CD4-positive, alpha-beta T cell treated with Interferon gamma for 1 hour (primary cell): ENCODE measurements around the gene CDCA7L.

ENCODE experiments used
- DNase-seq: peaks from one replicate; pipeline ENCODE4 v3.0.0-alpha.2; 2020

Gene CDCA7L, protein sequence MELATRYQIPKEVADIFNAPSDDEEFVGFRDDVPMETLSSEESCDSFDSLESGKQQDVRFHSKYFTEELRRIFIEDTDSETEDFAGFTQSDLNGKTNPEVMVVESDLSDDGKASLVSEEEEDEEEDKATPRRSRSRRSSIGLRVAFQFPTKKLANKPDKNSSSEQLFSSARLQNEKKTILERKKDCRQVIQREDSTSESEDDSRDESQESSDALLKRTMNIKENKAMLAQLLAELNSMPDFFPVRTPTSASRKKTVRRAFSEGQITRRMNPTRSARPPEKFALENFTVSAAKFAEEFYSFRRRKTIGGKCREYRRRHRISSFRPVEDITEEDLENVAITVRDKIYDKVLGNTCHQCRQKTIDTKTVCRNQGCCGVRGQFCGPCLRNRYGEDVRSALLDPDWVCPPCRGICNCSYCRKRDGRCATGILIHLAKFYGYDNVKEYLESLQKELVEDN

DNA sequence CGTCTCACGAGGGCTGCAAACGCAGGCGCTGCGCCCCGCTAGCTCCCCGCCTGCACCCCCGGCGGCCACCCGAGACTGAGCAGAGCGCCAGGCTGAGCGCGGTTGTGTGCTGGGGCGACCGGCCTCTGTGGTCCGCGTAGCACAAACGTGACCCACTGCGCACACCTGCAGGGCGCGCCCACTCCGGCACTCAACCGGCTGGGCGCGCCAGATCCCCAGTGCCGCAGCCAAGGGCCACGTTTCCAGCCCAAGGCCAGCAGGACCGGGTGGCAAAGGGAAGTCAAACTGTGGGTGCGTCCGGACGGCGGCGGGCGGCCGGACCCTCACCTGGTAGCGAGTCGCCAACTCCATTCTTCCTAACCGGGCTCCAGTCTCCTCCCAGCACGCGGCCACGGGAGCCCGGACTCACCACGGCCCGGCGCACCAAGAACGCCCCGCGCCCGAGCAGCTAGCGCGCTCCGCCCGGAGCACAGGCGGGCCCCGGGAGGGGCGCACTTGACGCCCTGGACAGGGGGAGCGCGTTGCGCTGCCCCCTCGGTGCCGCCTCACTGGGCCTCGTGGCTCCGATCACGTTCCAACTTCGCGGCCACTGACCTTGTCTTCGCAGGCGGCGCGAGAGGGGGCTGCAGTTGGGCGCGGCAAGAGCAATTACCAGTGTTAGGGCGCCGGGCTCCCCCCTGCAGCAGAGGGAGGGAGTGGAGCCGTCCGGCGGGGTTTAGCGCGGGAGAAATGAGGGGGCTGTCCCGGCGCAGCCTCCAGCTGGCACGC, at the start of gene CDCA7L:
Gene CDCA7L, minus strand, starts transcription at position 446 of the 768 bp plus-strand sequence. Its CDS starts 95 bp downstream, at position 351.
- peak; percentile 82 for DNase-seq

DNA sequence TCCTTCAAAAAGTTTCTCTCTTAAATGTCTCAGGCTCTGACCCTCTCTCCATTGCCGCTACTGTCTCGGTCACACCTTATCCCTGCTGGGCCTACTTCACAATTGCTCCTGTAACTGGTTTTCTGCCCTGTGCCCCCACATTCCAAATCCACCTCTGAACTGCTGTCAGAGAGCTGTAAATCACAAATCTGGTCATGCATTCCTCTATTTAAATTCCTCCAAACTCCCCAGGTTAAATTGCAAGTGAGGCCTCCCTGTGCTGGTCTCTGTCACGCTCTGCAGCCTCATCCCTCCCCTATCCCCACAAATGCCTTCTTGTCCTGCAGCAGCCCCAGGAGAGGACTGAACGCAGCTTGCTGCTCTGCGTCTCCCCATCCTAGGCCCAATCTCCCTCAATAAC, 40.4 kb upstream of the CDCA7L start:
- DNase-seq = no peak

DNA sequence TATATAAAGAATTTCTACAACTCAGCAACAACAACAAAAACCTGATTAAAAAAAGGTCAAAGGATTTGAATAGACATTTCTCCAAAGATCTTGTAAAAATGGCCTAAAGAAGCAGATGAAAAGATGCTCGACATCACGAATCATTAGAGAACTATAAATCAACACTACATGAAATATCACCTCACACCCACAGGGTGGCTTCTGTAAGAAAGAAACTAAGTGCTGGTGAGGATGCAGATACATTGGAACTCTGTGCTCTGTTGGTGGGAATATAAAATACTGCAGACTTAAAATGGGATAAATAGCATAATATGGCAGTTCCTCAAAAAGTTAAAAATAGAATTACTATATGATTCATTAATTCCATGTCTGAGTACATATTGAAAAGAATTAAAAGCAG, 38.3 kb upstream of the CDCA7L start:
- DNase-seq = no peak

DNA sequence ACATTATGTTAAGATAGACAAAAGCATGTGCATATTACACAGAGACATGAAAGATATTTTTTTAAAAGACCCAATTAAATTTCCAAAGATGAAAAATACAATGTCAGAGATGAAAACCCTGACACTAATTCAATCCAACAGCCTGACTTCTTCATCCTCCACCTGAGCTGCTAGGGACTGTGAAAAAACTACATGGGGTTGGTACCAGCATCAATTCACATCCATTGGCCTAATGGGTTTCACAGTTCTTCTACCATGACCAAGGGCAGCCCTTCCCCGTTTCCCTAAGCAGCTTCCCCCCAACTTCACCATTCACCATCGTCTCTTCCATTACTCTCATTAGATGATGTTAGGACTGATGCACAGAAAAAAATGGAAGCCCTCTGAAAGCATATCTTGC, 37.4 kb upstream of the CDCA7L start:
- no peak for DNase-seq

DNA sequence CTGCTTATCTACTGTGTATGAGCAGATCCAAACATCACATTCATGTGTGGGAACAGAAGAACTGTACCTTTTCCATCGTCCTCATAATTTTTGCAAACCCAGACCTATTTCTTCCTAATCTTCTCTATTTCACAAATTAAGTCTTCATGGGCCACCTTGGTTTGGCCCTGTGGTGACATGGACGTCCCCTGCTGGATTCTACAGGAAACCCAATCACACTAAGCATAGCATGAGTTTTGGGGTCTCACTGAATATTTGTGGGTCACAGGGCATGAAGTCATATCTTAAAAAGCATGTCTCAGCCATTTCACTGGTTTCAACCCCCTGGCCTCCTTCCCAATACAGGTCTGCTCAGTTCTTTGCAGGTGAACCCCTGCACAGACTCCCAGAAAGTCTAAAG, 35.8 kb upstream of the CDCA7L start:
- no peak for DNase-seq

DNA sequence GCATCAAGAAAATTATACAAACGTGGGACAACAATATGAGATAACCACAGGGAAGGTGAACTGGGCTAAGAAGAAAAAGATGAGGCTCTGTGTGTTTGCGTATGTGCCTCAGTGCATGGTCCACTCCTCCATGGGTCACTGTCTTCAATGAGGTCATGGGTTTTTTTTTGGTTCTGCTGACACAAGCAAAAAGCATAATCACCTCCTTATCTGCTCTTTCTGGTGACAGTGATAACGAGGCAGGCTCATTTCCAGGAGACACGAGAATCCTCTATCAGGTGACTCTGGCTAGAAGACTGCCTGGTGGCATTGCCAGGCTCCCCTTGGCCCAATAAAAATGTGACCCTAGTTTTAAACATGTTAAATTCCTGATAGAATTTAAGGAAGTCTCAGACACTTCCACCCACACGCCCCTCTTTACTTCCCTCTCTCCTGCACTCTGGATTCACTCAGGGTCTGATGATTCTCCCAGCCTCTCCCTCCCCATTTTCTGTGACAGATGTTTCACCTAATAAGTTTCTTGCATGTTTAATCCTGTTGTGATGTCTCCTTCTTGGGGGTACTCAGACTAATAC, 35.3 kb upstream of the CDCA7L start:
- DNase-seq = no peak

DNA sequence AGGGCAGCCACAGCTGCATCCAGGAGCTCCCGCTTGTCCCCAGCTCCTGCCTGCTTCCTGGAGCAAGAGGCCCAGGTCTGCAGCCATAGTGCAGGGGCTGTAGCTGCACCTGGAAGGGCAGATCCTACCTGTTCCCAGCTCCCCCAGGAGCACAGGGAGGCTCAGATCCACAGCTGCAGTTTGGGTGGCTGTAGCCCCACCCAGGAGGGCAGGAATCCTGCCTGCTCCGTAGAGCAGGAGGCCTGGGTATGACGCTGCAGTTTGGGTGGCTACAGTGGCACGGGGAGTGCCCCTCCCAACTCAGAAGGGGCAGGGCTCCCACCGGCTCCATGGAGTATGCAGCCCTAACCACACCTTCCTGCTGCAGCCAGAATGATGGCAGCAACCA, 26.7 kb upstream of the CDCA7L start:
- DNase-seq = no peak

DNA sequence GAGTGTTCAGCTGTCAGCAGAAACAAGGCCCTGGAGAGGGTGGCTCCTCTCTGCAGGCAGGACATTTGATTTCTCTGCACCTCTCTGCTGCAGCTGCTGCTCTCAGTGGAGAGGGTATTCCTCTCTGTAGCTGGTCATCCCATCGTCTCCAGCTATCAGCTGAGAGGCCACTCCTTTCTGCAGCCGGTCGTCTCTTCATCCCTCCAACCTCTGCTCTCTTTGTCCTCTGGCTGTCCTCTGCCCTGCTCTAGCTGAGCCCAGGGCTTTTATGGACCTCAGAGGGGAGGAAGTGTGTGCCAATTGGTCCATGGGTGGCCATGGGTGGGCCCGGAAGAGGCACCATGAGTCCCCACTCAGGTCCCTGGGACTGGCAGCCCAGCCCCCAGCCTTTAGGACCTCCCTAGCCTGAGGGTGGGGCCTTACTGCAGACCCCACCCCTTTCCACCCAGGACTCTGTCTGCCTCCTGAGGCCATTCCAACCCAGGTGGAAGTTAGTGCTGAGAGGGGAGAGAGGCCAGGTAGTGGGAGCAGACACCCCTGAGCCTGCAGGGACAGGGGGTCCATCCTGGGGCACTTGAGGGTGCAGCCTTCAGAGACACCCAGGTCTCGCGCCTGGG, 26.2 kb upstream of the CDCA7L start:
- no peak for DNase-seq

DNA sequence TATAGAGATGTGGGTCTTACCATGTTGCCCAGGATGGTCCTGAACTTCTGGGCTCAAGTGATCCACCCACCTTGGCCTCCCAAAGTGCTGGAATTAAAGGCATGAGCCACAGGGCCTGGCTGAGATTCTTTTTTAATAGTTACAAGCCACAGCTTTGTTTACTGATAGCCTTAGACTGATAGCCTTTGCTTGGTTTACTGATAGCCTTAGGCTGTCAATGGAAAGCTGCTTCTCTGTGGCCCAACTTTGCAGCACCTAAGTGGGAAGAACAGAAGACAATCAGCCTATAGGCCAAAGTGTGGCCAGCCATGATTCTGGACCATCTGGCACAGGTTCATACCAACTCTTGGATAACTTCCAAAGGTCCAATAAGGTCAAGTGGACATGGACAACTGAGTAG, 24.1 kb upstream of the CDCA7L start:
- no peak for DNase-seq

DNA sequence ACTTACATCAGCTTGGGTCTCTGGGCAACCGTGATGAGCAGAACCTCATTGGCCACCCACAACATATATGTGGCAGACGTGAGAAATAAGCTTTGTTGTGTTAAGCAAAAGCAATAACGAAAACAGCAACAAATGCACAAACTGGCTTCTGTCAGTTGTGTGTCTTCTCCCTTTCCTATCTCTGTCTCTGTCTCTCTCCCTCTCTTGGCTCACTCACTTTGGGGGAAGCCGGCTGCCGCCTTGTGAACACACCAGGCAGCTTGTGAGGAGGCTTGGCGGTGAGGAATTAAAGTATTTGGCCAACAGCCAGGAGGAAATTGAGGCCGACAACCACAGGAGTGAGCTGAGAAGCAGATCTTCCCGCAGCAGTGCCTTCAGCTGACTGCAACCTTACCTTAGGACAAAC, 21.9 kb upstream of the CDCA7L start:
- peak; percentile 15 for DNase-seq

DNA sequence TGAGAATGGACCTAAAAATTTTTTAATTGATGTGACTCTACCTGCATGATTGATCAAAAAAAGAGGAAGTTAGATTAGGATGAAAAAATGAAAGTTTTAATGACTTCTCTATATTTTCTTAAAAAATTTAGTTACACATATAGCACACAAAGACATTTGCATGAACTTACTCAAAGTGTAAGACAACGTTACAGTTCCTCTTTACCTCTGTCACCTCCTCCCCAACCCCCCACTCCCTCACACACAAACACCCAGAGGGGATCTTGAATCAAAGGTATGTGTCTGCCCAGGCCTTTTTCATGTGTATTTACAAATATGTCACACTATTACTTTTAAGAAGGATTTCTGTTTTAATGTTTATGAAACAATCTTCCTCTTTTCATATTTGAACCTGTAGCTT, 20.6 kb upstream of the CDCA7L start:
- DNase-seq = peak; percentile 61

DNA sequence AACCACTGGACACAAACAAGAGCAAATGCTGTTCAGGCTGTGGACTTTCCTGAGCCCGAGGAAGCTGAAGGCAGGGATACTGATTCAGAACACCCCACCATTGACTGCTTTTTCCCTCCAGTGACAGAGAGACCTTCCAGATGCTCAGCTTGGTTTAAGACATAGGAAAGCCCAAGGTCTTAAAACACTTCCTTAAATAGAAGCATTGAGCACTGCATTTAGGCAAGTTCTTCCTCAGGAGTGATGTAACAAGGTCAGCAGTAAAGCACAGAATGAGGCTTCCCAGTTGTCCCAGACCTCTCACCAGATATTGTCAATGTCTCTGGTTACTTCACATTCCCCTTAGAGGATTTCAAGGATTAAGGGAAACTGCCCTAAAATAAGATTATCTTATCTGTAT, 19.6 kb upstream of the CDCA7L start:
- no peak for DNase-seq

DNA sequence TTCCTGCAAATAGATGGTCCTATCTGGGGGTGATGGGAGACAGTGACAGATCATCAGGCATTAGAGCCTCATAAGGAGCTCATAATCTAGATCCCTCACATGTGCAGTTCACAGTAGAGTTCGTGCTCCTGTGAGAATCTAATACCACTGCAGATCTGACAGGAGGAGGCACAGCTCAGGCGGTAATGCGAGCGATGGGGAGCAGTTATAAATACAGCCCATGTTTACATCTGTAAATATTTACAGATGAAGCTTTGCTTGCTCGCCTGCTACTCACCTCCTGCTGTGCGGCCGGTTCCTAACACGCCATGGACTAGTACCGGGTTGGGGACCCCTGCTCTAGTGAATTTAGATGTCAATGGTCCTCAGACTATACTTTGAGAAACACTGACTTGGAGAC, 17.0 kb upstream of the CDCA7L start:
- DNase-seq = no peak

DNA sequence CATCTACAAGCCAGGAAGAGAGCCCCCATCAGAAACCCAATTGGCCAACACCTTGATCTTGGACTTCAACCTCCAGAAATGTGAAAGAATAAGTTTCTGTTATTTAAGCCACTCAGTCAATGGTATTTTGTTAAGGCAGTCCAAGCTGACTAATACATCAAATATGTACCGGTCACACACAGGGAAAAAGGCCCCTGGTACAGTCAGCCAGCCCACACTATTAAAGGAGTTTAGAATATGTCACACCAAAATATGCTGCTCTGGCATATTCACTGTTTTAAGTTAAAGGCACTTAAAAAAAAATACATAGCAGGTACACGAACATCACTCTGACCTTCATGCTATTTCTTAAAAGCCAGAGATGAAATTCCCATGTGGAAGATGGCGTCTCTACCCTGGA, 15.2 kb upstream of the CDCA7L start:
- no peak for DNase-seq

DNA sequence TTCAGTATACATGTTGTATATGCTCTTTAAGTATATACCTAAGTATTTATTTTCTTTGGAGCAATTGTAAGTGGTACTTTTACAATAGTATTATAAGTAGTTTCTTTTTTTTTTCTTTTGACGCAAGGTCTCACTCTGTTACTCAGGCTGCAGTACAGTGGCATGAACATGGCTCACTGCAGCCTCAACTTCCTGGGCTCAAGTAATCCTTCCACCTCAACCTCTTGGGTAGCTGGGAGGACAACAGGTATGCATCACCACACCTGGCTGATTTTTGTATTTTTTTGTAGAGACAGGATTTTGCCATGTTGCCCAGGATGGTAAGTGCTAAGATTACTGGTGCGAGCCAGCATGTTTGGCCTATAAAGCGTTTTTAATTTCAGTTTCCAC, 13.7 kb upstream of the CDCA7L start:
- DNase-seq = no peak

DNA sequence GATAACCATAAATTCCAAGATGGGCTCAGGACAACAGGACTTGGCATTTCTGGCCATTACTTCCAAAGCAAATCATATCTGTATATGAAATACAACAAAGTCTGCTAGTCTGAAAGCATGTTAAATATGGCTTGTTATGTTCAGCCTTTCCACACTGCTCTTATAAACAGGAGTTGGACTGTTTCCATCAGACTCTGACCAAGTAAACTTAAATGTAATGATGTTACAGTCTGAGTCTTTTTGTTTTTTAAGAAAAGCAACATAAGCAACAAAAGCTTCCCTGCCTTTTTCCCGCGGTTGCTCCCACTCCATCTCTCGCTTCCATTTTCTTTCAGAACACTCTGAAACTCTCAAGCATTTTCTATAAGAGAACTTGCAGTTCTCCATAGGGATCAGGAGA, 8.1 kb upstream of the CDCA7L start:
- no peak for DNase-seq

DNA sequence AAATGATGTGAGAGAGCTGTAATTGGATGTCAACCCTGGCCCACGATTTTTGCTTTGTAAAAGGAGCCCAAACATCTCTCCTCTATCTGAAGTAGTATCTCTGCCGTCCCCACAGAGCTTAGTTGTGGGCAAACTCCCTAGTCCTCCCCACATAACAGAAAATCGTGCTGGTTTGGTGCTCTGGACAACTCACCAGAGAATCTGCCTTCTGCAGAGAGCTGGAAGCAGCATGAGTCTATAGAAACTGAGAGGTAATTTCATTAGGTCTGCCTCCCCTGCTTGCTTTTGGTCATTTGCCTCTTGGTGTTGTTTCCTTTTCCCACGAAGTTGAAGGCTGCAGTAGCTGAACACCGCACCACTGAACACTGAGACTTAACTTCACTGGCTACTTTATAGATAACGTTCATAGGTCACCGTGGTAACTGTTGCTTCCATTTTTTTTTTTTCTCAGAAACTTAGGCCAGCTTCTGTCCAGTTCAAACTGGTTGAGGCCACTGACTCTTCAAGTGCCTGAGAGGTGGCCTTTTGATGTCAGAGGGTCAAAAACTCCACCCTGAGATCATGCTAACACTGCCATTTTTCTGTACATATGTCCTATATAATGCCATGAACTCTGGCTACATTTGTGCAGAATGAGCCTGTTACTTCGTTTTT, 3.3 kb upstream of the CDCA7L start:
- no peak for DNase-seq

DNA sequence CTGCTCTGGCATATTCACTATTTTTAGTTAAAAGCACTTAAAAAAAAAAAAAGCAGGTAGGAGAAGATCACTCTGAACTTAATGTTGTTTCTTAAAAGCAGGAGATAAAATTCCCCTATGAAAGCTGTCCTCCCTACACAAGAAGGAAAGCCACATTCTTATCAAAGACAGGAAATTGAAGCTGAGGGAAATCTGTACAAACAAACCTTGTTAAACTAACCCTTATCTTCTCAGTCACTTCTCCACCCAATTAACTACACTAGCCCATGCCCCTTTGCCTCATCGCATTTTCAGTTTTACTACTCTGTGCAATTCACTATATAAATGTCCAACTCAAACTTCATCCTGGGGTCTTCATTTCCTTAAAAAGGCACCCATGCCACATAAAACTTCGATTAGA, 2.7 kb upstream of the CDCA7L start:
- DNase-seq = no peak

DNA sequence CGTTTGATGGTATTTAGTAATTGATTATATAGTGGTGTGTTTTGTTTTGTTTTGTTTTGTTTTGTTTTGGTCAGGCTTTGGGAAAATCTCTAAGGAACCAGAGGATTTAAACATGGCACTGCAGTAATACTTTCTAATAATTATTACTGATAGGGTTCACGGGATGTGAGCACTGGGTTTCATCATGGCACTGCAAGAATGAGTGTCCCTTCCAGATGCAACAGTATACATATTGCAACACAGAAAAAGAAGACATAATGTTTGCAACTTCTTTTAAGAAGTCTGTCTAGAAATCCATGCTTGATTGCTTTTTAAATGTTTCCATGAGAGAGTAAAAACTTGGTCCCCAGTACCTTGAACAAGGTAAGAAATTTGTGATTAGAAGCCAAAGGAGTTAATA, 2.2 kb upstream of the CDCA7L start:
- no peak for DNase-seq

DNA sequence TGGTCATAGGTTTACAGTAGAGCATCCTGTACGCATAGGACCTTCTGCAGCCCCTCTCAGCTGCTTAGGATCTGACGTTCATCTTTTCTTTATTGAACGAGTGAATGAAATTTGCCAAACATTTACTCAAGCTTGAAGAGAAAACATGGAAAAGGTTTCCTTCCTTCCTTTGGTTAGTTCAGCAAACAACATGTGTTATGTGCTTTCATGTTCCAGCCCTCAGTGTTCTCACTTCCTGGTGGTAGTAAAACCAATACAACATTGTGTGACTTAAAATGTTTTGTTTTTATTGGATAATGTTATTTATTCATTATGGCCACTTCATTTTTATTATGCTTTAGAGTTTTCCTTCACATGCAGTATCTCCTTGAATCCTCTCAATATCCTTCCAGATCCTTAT, 1.4 kb upstream of the CDCA7L start:
- no peak for DNase-seq

DNA sequence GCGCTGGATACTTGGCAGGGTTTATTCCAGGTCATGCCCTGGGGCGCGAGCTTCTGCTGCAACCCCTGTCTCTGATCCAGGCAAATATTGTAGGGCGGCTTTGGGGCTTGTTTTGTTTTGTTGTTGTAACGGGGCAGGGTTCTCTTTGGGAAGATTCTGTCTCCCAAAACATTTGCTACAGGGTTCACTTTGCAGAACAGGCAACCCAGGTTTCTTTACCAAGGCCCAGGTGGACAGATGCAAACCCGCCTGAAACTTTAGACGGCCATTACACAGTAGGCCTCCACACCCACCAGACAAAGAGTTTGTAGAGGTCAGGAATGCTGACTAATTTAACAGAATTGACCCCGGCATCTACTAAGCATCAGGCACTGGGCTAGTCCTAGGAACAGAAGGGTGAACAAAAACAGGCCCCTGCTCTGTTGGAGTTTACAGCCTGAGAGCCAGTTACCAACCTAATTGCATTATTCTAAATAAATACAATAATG, 567 bp upstream of the CDCA7L start:
- DNase-seq = no peak

DNA sequence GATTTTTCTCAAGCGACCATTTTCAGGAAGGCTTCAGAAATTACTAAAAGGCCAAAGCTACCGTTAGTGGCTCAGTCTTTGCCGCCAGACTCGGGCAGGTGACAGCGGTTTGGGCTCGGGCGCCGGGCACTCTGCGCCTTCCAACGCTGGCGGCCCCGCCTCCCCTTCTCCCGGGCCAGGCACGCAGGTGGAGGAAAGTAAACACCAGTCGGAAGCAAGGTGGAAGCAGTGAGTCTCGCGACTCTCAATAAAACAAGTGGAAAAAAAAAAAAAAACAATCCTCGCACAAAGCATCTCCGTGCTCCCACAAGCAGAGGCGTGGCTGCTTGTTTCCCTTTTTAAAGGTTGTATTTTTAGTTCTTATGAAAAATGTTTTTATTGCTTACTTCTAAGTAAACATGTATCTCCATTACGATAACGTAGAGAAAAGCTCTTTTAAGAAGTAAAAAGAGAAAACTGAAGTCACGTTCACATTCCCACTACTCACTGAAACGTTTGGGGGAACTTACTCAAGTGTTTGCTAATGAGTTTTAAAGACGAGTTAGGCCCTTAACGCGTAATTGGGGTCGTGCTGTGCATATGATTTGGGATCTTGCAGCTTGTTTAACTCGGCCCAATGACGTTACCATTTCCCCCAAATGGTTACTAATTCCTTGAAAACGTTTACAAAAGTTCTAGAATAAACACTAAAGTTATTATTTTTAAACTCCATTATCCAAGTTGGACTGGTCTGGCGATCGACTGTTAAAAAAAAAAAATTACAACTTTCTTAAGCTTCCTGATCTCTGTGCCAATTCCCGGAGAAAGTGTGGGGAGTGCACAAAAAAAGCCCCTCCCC, 864 bp downstream of the CDCA7L start:
- peak; percentile 31 for DNase-seq
